Left renal pelvis (tissue), 4 donors: ENCODE measurements around the gene ARHGAP9. TPM values are rescaled to one million over a fixed set of nuclear protein-coding genes. Genes with fewer than 3 reads are reported as not detected.

Source experiments
- DNase-seq, 4 donors: peaks; one replicate each; pipeline ENCODE4 v3.0.0-alpha.2; 2013; ENCODE audit warnings: low read depth in 4 of 4, low spot score in 3 of 4
- polyA plus RNA-seq, 4 donors: library from polyadenylated mRNA; unstranded; fragments of 120-200 nt; gene quantifications; one replicate each; pipeline ENCODE4 v1.2.1, GENCODE V29; 2013; ENCODE audit not compliant: insufficient read length in 4 of 4

The ARHGAP9 gene
- polyA plus RNA-seq, 4 donors, result 1.9 to 5.5 (median 2.9) TPM

DNA sequence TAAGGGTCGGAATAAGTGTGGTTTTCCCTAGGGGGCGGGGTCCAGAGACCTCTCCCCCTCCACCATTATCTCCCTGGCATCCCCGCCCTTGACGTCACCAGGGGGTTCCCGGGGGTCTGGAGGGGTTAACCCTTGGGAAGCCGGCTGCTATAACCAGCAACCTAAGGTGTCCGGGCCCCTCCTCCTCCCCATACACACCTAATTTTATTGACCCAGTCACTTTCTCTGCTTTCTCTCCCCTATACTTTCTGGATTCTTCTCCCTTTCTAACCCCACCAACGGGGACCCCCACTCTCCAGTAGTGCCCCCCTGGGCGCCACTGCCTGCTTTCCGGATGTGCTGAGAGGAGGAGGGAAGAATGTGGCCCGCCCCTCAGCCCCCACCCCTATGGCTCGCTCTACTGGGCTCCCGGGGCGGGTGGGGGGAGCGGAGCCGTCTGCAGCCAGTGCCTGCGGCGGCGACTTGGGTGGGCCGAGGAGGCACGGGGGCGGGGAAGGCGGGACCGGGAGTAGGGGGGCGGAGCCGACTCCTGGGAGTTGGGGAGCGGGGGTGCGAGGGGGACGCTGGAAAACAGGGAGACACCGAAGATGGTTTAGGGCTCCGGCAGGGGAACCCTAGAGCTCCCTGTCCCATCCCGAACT, 18.3 kb downstream of the ARHGAP9 start:
- DNase-seq, result peak in 1 of 4 donors; percentile 66

DNA sequence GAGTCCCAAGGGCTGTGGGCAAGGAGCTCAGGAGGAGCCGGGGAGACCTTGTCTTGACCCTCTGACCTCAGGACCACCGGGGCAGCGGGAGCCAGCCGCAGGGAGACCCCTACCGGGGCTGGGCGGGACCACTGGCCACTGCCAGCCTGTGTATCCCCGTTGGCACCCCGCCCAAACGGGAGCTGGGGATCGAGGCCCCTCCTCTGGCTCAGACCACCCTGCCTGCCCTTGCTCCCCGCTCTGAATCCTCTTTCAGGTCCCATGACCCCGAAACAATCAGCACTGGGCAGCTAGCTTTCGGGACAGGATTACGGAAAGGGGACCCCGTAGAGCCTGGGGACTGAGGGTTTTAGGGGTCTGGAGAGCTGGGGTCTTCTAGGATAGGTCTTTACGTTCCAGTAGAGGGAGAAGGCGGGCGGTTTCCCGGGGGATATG, 18.8 kb downstream of the ARHGAP9 start:
- no peak for DNase-seq

DNA sequence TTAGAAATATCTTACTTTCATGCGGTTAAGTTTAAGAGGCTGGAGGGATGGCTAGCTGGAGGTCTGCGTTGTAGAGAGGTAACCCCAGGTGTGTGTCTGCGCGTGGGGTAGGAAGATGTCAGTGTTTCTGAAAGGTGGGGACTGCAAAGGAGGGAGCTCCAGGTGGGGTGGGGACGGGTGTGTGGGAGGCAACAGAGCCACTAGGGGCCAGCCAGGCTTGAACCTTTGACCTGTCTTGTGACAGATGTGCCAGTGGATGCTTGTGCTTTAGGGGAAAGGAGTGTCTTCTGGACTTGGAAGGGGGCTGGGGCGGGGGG, 19.2 kb downstream of the ARHGAP9 start:
- no peak for DNase-seq

DNA sequence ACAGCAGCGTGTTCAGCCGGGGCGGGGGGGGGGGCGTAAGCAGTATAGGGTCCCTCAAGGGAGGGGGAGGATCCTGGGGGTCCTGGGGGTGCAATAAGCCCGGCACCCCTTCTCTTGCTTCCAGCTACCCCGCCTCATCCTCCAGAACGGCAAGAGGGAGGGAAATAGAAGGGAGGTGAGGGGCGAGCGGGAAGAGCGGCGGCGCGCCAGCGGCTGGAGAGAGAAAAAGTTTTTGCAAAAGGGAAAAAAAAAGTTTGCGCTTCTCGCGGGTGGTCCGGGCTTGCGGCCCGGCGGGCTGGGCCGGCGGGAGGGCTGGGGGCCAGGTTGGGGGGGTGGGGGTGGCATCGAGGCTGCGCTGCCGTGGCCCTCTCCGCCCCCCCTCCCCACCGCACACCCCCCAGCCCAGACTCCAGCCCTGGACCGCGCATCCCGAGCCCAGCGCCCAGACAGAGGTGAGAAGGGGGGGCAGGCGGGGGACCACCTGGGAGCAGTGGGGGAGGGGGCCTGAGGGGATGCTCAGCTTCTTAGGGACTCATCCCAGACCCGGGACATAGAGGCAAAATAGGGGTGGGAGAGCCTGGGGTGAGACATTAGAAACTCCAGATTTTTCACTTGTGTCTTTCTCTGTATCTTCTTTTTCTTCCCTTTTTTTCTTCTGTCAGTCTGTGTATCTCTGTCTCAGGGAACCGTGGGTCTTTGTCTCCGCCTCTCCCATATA, 19.8 kb downstream of the ARHGAP9 start, which contains the start of gene GLI1:
GLI1 (plus strand) TSS at position 36 of the 718 bp plus-strand sequence. CDS start 3,907 bp downstream, outside the sequence.
- DNase-seq, result no peak

DNA sequence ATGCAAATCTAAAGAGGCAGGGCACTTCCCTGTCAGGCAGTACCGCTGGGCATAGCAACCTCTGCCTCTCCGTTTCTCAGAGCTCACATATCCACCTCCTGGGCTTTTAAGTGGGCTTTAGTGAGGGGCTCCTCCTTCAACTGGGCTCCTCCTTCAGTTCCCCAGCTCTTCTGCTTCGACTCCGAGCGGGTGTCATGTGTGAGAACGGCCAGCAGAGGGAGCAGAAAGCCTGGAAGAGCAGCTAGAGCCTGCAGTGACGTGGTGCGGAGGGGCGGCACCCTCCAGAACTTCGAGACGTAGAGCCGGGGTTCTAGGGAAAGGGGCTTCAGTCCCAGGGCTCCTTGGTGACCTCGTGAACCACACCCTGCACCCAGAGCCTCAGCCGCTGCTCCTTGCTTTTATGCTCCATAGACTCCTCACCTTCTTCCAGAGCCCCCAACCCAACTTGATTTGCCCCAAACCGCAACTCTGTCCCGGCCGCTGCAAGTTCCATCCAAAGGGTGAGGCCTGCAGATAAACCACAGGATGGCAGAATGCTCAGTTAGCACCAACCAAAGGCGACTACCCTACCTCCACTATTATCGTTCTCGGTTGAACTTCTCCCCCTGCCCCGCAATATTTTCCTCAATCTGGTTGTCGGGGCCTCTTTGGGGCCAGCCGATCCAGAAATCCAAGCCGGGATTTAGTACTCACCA, 20.5 kb downstream of the ARHGAP9 start:
- DNase-seq, result peak; percentile 92 to 93 (median 92)

DNA sequence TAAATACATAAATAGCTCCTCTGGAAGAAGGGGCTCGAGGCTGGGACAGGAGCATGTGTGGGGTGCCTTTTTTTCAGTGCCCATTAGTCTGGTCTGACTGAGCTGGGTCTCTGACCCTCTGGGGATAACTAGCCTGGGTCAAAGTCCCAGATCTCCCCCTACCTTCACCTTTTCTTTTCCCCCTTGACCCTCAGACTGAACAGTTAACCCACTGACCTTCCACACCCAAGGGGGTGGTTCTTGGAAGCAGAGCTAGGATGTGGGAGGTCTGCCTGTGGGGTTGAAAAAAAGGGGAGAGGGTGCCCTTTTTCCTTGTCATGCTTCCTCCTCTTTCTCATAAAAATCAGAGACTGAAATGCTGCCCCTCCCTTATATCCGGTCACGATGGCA, 21.0 kb downstream of the ARHGAP9 start:
- no peak for DNase-seq

DNA sequence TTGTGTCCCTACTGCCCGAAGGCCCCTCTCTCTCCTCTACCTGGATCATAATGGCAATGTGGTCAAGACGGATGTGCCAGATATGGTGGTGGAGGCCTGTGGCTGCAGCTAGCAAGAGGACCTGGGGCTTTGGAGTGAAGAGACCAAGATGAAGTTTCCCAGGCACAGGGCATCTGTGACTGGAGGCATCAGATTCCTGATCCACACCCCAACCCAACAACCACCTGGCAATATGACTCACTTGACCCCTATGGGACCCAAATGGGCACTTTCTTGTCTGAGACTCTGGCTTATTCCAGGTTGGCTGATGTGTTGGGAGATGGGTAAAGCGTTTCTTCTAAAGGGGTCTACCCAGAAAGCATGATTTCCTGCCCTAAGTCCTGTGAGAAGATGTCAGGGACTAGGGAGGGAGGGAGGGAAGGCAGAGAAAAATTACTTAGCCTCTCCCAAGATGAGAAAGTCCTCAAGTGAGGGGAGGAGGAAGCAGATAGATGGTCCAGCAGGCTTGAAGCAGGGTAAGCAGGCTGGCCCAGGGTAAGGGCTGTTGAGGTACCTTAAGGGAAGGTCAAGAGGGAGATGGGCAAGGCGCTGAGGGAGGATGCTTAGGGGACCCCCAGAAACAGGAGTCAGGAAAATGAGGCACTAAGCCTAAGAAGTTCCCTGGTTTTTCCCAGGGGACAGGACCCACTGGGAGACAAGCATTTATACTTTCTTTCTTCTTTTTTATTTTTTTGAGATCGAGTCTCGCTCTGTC, 22.8 kb downstream of the ARHGAP9 start:
- DNase-seq, result no peak

DNA sequence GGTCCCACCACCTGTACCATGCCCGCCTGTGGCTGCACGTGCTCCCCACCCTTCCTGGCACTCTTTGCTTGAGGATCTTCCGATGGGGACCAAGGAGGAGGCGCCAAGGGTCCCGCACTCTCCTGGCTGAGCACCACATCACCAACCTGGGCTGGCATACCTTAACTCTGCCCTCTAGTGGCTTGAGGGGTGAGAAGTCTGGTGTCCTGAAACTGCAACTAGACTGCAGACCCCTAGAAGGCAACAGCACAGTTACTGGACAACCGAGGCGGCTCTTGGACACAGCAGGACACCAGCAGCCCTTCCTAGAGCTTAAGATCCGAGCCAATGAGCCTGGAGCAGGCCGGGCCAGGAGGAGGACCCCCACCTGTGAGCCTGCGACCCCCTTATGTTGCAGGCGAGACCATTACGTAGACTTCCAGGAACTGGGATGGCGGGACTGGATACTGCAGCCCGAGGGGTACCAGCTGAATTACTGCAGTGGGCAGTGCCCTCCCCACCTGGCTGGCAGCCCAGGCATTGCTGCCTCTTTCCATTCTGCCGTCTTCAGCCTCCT, 23.4 kb downstream of the ARHGAP9 start:
- DNase-seq, result no peak

DNA sequence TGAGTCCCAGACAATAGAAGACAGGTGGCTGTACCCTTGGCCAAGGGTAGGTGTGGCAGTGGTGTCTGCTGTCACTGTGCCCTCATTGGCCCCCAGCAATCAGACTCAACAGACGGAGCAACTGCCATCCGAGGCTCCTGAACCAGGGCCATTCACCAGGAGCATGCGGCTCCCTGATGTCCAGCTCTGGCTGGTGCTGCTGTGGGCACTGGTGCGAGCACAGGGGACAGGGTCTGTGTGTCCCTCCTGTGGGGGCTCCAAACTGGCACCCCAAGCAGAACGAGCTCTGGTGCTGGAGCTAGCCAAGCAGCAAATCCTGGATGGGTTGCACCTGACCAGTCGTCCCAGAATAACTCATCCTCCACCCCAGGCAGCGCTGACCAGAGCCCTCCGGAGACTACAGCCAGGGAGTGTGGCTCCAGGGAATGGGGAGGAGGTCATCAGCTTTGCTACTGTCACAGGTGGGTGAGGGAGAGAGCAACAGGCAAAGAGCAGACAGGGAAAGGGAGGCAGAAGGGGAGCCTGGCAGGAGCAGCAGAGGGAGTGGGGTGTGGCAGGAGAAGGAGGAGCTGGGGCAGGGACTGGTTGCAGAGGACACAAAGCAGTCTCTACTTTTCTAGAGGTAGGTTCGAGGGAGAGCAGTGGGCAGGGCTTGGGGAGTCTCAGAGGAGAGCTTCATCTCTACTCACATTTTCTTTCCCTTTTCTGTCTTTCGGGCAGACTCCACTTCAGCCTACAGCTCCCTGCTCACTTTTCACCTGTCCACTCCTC, 24.1 kb downstream of the ARHGAP9 start:
- no peak for DNase-seq

DNA sequence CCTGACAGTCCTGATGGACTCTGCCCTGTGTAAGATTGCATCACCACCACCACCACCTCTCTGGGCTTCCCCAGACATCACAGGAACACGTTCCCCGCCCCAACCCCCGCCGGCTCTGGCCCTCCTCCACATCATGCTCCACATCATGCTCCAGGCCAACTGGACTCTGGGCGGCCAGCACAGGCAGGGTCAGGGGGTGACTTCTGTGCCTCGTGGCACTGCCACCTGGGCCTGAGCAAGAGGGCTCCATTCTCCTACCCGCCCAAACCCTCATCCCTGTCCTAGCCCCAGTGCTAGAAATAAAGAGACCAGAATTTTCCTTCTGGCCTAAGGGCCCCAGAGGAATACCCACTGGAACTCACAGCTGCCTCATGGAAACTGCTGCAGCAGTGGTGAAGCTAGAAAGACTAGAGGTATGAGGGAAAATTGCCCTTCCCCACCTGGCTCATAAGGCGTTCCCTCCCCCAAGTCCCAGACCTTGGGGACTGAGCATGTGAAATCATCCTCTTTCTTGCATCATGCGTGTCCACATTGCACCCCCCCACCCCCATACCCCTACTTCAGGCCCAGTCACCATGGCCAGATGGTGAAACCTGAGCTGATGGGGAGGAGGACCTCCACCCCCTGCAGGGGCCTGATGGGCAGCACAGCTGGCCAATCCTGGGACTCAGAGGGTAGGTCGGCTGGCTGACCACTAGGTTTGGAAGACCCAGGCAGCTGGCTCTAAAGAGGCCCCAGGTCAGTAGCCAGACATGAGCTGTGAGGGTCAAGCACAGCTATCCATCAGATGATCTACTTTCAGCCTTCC, 24.9 kb downstream of the ARHGAP9 start, which contains the start of gene INHBE:
INHBE (plus strand) TSS at position 742 of the 808 bp plus-strand sequence. CDS start 230 bp downstream, outside the sequence.
- DNase-seq, result no peak

DNA sequence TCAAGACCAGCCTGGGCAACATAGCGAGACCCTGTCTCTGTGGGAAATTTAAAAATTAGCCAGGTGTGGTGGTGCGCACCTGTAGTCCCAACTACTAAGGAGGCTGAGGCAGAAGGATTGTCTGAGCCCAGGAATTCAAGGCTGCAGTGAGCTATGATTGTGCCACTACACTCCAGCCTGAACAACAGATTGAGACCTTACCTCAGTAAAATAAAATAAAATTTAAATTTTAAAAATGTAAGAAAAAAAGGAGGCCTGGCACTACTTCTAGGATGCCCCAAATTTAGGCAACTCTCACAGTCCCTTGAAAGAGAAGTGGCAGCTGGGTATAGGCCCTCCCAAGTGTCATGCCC, 25.5 kb downstream of the ARHGAP9 start:
- DNase-seq, result no peak

DNA sequence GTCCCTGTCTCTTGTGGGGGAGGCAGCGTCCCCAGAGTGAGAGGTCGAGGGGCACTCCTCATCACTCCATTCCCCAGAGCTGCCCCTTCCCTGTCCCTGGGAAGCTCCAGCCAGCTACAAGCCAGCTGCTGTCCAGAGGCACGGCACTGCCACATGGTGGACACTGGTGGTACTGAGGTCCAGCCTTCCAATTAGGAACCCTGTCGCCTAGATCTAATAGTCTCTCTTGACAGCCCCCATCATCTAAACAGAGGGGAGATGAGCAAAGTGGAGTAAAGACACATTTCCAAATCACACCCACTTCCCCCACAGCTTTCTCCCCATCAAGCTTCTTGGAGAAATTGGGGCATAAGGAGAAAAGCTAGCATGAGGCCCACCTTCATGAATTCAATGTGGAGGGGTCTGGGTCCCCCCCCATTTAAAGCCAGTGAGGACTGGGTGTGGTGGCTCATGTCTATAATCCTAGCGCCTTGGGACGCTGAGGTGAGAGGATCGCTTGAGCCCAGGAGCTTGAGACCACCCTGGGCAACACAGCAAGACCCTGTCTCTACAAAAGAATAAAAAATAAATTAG, 26.6 kb downstream of the ARHGAP9 start:
- no peak for DNase-seq

DNA sequence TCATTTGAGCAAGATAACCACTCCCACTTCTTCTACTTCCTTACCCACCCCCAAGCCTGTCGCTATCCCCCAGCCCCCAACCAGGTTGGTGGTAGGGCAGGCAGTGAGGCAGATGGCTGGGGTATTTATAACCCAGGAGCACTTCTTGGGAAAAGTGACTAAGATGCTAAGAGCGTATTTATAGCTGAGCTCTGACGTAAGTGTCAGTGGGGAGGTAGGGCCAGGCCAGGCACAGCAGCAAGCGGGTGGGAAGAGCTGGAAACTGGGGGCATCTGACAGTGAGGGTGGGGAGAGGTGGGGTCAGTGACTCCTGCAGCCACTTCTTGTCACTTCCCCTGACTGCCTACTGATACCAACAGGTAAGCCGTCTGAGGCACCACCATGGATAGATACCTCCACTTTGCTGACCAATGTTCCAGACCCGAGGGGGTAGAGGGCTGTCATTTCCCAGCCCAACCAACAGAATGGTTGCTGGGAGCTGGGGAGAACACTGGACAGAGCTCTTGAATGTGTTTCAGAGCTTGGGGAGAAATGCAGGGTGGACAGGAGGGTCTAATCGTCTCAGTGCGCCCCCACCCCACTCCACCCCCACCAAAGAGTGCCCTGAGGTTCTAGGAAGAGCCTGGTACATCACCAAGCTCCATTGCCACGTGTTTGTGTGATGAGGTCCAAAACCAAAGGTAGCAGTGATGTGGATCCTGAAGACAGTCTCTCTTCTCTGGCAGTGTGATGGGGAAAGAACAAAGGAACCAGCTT, 27.3 kb downstream of the ARHGAP9 start:
- DNase-seq, result no peak

DNA sequence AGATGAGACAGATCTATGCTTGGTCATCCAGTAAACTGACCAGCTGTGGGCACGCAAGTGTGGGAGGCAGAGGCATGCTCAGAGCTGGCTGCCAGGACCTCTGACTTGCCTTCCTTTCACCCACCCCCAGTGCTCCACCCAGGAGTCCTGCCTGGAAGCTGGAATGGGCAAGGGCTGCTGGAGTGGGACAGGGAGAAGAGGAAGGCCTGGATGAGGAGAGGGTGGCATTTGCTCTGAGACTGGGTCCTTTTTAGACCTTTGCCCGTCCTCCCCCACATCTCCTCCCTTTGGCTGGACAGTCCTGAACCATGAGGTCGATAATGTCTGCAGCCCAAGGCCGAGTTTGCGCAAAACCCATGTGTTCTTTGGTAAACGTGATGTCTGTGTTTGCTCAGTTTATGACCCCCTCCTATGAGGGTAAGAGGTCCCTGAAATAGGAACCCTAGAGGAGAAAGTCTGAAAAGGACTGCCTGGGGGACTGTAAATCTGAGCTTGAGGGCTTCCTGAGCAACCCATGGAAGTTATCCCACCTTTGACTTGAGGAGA, 28.4 kb downstream of the ARHGAP9 start:
- no peak for DNase-seq

DNA sequence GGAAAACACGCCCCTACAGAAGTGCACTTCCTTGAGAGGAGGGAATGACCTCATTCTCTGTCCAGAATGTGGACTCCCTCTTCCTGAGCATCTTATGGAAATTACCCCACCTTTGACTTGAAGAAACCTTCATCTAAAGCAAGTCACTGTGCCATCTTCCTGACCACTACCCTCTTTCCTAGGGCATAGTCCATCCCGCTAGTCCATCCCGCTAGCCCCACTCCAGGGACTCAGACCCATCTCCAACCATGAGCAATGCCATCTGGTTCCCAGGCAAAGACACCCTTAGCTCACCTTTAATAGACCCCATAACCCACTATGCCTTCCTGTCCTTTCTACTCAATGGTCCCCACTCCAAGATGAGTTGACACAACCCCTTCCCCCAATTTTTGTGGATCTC, 29.6 kb downstream of the ARHGAP9 start:
- no peak for DNase-seq

DNA sequence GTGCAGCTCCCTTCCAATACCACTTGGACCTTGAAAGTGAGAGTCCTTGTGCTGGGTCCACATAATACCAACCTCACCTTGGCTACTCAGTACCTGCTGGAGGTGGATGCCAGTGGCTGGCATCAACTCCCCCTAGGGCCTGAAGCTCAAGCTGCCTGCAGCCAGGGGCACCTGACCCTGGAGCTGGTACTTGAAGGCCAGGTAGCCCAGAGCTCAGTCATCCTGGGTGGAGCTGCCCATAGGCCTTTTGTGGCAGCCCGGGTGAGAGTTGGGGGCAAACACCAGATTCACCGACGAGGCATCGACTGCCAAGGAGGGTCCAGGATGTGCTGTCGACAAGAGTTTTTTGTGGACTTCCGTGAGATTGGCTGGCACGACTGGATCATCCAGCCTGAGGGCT, 30.3 kb downstream of the ARHGAP9 start:
- DNase-seq, result no peak

DNA sequence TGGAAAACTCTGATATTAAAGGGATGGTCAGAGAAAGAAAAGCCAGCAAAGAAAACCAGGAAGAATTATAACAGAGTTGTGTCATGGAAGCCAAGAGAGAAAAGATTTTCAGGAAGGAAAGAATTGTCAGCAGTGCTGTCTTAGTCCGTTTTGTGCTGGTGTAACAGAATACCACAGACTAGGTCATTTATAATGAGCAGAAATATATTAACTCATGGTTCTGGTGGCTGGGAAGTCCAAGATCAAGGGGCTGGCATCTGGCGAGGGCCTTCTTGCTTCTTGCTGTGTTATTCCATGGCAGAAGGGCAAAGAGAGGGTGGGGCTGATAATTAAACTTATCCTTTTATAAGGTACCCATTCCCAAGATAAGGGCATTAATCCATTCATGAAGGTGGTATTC, 31.0 kb downstream of the ARHGAP9 start:
- DNase-seq, result no peak
